ENCODE results near the gene SSC5D. TPM values are rescaled to one million over a fixed set of nuclear protein-coding genes. Genes with fewer than 3 reads are reported as not detected.

The SSC5D gene
- total RNA-seq, 1 experiment from 2014 or later, result 0.26 TPM

DNA sequence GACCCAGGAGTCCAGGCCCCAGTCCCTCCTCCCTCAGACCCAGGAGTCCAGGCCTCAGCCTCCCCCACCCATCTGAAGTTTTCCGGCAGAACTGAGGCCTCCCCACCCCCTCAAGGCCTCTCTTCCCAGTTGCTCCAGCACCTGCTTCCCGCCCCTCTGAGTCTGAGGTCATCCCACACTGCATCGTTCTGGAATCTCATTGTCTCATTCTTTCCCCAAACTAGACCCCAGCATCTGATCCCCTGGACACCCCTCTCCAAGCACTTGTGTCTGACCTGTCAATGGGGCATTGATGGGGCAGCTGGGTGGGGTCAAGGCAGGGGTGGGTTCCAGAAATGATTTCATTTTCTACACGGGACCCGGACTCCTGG lies 49.5 kb downstream of the SSC5D start:
- Mint-ChIP-seq H3K27ac (ENCODE audit: unreplicated experiment) (no peak overlapping the region), H3K27me3 (ENCODE audit: unreplicated experiment) (peaks cover 17% of the 10 kb centered on the region), H3K36me3 (ENCODE audit: insufficient read depth, unreplicated experiment) (no peaks in the 10 kb centered on the region), H3K9me3 (ENCODE audit: low read depth, unreplicated experiment) (peaks cover 3% of the 10 kb centered on the region), H3K4me1 (ENCODE audit: low read depth, unreplicated experiment) (no peaks in the 10 kb centered on the region), H3K4me3 (ENCODE audit: low read depth, unreplicated experiment) (no peak overlapping the region)
- CTCF ChIA-PET, result no interaction called here
- no TSS peak for BruUV-seq (replicated peaks)
- TF ChIP-seq, protein P1, sequence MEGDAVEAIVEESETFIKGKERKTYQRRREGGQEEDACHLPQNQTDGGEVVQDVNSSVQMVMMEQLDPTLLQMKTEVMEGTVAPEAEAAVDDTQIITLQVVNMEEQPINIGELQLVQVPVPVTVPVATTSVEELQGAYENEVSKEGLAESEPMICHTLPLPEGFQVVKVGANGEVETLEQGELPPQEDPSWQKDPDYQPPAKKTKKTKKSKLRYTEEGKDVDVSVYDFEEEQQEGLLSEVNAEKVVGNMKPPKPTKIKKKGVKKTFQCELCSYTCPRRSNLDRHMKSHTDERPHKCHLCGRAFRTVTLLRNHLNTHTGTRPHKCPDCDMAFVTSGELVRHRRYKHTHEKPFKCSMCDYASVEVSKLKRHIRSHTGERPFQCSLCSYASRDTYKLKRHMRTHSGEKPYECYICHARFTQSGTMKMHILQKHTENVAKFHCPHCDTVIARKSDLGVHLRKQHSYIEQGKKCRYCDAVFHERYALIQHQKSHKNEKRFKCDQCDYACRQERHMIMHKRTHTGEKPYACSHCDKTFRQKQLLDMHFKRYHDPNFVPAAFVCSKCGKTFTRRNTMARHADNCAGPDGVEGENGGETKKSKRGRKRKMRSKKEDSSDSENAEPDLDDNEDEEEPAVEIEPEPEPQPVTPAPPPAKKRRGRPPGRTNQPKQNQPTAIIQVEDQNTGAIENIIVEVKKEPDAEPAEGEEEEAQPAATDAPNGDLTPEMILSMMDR (IDR thresholded peaks at IDR 0.05; ENCODE audit: unreplicated experiment), result no peak
- no peak for DNase-seq
- intact Hi-C loops (cut with micrococcal nuclease; ENCODE audit: unreplicated experiment), result no loop called here

DNA sequence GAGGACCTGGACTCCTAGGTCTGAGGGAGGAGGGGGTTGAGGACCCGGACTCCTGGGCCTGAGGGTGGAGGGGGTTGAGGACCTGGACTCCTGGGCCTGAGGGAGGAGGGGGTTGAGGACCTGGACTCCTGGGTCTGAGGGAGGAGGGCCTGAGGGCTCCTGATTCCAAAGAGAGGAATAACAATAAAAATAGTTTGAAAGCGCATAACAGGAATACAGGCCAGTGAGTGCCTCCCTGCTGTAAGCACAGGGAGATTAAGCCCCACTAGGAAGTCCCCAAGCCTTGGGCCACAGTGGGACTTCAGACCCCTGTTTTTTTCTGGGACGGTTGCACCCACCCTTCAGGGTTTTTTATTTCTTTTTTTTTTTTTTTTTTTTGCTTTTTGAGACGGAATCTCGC lies 49.9 kb downstream of the SSC5D start:
- intact Hi-C loops (cut with micrococcal nuclease; ENCODE audit: unreplicated experiment), result no loop called here
- TF ChIP-seq, protein P1 (IDR thresholded peaks at IDR 0.05; ENCODE audit: unreplicated experiment), result no peak
- Mint-ChIP-seq H3K9me3 (ENCODE audit: low read depth, unreplicated experiment) (peaks cover 3% of the 10 kb centered on the region), H3K27me3 (ENCODE audit: unreplicated experiment) (peaks cover 21% of the 10 kb centered on the region), H3K27ac (ENCODE audit: unreplicated experiment) (no peak overlapping the region), H3K36me3 (ENCODE audit: insufficient read depth, unreplicated experiment) (no peaks in the 10 kb centered on the region), H3K4me1 (ENCODE audit: low read depth, unreplicated experiment) (no peaks in the 10 kb centered on the region), H3K4me3 (ENCODE audit: low read depth, unreplicated experiment) (no peak overlapping the region)
- no TSS peak for BruUV-seq (replicated peaks)
- DNase-seq, result no peak
- CTCF ChIA-PET, result interaction anchor here (0.7 kb wide), 1 partner anchor 22 kb away, joined by 3 read pairs; no protein-coding TSS in a partner anchor

DNA sequence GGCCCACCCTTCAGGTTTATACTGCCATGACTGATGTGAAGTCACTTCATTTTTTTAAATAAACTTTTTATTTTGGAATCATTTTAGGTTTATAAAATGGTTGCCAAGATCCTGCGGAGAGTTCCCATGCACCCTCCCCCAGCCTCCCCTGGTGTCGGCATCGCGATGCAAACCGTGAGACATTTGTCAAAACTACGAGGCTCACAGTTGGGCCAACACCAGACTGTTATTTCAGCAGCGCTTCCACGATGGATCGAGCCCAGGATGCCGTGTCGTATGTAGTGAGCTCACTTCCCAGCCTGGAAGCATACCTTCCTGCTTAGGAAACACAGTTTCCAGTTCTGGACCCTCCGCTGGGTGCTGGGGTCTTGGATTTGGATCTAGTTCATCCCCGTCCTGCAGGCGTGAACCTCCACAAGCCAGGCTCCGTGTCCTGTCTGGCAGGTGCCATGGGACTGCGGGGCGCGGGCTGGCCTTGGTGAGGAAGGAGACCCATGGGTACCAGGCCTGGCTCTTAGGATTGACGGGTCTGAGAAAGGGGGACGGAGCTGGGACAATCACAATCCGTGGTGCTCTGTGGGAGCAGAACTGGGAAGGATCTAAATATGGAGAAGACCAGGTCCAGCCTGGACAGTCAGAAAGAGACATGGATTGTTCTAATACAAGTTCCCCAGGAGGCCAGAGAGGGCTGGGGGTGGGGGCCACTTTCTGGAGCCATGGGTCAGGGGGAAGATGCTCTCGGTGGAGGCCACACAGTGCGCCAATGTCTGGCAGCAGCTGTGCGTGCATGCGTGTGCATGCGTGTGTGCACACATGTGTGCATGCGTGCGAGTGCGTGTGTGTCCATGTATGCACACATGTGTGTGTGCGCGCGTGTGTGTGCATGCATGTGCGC lies 51.1 kb downstream of the SSC5D start:
- H3K4me3 Mint-ChIP-seq (ENCODE audit: low read depth, unreplicated experiment), result no peak overlapping the region
- peaks cover 6% of the 10 kb centered on the region for H3K9me3 Mint-ChIP-seq (ENCODE audit: low read depth, unreplicated experiment)
- no peak for DNase-seq
- intact Hi-C loops (cut with micrococcal nuclease; ENCODE audit: unreplicated experiment), result no loop called here
- H3K27ac Mint-ChIP-seq (ENCODE audit: unreplicated experiment), result no peak overlapping the region
- H3K36me3 Mint-ChIP-seq (ENCODE audit: insufficient read depth, unreplicated experiment), result no peaks in the 10 kb centered on the region
- peaks cover 30% of the 10 kb centered on the region for H3K27me3 Mint-ChIP-seq (ENCODE audit: unreplicated experiment)
- no TSS peak for BruUV-seq (replicated peaks)
- no peaks in the 10 kb centered on the region for H3K4me1 Mint-ChIP-seq (ENCODE audit: low read depth, unreplicated experiment)
- TF ChIP-seq, protein P1 (IDR thresholded peaks at IDR 0.05; ENCODE audit: unreplicated experiment), result no peak
- CTCF ChIA-PET, result no interaction called here

DNA sequence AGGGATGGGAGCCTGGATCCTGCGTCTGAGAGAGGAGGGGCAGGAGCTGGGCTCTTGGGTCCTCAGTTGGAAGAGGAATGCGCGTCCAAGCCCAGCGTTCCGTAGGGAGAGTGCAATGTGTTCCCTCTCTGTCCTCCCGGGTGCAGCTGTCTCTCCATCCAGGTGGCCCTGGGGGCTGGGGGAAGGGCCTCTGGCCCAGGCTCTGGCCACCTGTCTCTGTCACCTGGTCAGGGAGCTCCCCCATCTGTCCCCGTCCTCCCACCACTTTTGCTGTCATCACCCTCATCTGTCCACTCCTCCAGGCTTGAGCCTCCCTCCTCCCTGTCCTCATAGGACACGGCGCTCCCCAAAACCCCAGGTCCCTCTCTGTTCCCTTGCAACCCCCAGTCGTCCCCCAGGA lies 52.4 kb downstream of the SSC5D start:
- H3K9me3 Mint-ChIP-seq (ENCODE audit: low read depth, unreplicated experiment), result peaks cover 6% of the 10 kb centered on the region
- H3K36me3 Mint-ChIP-seq (ENCODE audit: insufficient read depth, unreplicated experiment), result no peaks in the 10 kb centered on the region
- DNase-seq, result no peak
- no peak overlapping the region for H3K27ac Mint-ChIP-seq (ENCODE audit: unreplicated experiment)
- peaks cover 37% of the 10 kb centered on the region for H3K27me3 Mint-ChIP-seq (ENCODE audit: unreplicated experiment)
- no peak overlapping the region for H3K4me3 Mint-ChIP-seq (ENCODE audit: low read depth, unreplicated experiment)
- no TSS peak for BruUV-seq (replicated peaks)
- H3K4me1 Mint-ChIP-seq (ENCODE audit: low read depth, unreplicated experiment), result peaks cover 9% of the 10 kb centered on the region
- TF ChIP-seq, protein P1 (IDR thresholded peaks at IDR 0.05; ENCODE audit: unreplicated experiment), result no peak
- intact Hi-C loops (cut with micrococcal nuclease; ENCODE audit: unreplicated experiment), result no loop called here
- CTCF ChIA-PET, result no interaction called here

Data from Calu3 (cell line).